ENCODE results near the gene CEACAM19. TPM values are rescaled to one million over a fixed set of nuclear protein-coding genes. Genes with fewer than 3 reads are reported as not detected.
A peak's percentile ranks its signal among the peaks of the same experiment; 100 is the strongest.
"Not testable (repeated sequence)": the region's sequence is repeated elsewhere in the genome, so short reads cannot be mapped to it uniquely, and the experiment has no call there.

Gene CEACAM19
- total RNA-seq, 1 donor from 2014 or later, result 0.09 TPM

GRCh38 chr19:44718441-44719261, 47.4 kb downstream of the CEACAM19 start:
- DNase-seq (ENCODE audit: low spot score), result peak; percentile 55
- Histone ChIP-seq H3K4me2 (peak overlapping the region; percentile 31), H3K27ac (no peak overlapping the region), H3K9ac (no peak overlapping the region), H3K36me3 (no peaks in the 10 kb centered on the region), H3F3A (ENCODE audit: low read depth) (no peaks in the 10 kb centered on the region), H2AFZ (replicated peaks) (peak overlapping the region; percentile 9), H3K4me1 (peaks cover 5% of the 10 kb centered on the region), H3K79me2 (ENCODE audit: low read depth) (no peaks in the 10 kb centered on the region), H3K4me3 (no peak overlapping the region), H3K27me3 (no peaks in the 10 kb centered on the region), H3K9me3 (ENCODE audit: low read depth) (no peaks in the 10 kb centered on the region), H4K20me1 (ENCODE audit: low read depth) (no peaks in the 10 kb centered on the region)
- Mint-ChIP-seq H3K27me3 (ENCODE audit: insufficient read depth, low read depth) (peaks cover 15% of the 10 kb centered on the region), H3K4me3 (no peak overlapping the region), H3K36me3 (no peaks in the 10 kb centered on the region), H3K9me3 (no peaks in the 10 kb centered on the region), H3K4me1 (peaks cover 12% of the 10 kb centered on the region), H3K27ac (peak overlapping the region; percentile 48)
- TF ChIP-seq EZH2 (IDR thresholded peaks at IDR 0.05) (no peak), EZH2phosphoT487 (IDR thresholded peaks at IDR 0.05) (no peak), CTCF (IDR thresholded peaks at IDR 0.05) (no peak)

GRCh38 chr19:44719262-44719701, 48.0 kb downstream of the CEACAM19 start:
- no peak overlapping the region for H3K4me3 ChIP-seq

GRCh38 chr19:44720396-44720795, 49.1 kb downstream of the CEACAM19 start:
- H2AFZ ChIP-seq (replicated peaks); H4K20me1 ChIP-seq (ENCODE audit: low read depth); H3K27me3 ChIP-seq; H3K27me3 Mint-ChIP-seq (ENCODE audit: insufficient read depth, low read depth); DNase-seq (ENCODE audit: low spot score); H3K4me2 ChIP-seq; H3K27ac ChIP-seq; H3K27ac Mint-ChIP-seq; H3F3A ChIP-seq (ENCODE audit: low read depth); H3K4me3 Mint-ChIP-seq; H3K79me2 ChIP-seq (ENCODE audit: low read depth); H3K4me3 ChIP-seq; H3K36me3 ChIP-seq; H3K9me3 ChIP-seq (ENCODE audit: low read depth); H3K36me3 Mint-ChIP-seq; H3K4me1 ChIP-seq; H3K9me3 Mint-ChIP-seq; H3K9ac ChIP-seq: not testable (repeated sequence)
- peaks cover 12% of the 10 kb centered on the region for H3K4me1 Mint-ChIP-seq

More at GRCh38 chr19:44719262-44719701, 48.0 kb downstream of the CEACAM19 start:
- Histone ChIP-seq H3K9me3 (ENCODE audit: low read depth) (no peaks in the 10 kb centered on the region), H3K4me1 (peaks cover 5% of the 10 kb centered on the region), H3K79me2 (ENCODE audit: low read depth) (no peaks in the 10 kb centered on the region), H3K27me3 (no peaks in the 10 kb centered on the region), H2AFZ (replicated peaks) (no peak overlapping the region), H3F3A (ENCODE audit: low read depth) (no peaks in the 10 kb centered on the region), H3K9ac (no peak overlapping the region), H3K4me2 (peak overlapping the region; percentile 31), H4K20me1 (ENCODE audit: low read depth) (no peaks in the 10 kb centered on the region), H3K27ac (no peak overlapping the region), H3K36me3 (no peaks in the 10 kb centered on the region)
- Mint-ChIP-seq H3K4me3 (no peak overlapping the region), H3K36me3 (no peaks in the 10 kb centered on the region), H3K4me1 (peaks cover 12% of the 10 kb centered on the region), H3K27me3 (ENCODE audit: insufficient read depth, low read depth) (peaks cover 15% of the 10 kb centered on the region), H3K27ac (peak overlapping the region; percentile 72), H3K9me3 (no peaks in the 10 kb centered on the region)
- TF ChIP-seq EZH2phosphoT487 (IDR thresholded peaks at IDR 0.05), result no peak
- no peak for TF ChIP-seq EZH2 (IDR thresholded peaks at IDR 0.05)
- TF ChIP-seq CTCF (IDR thresholded peaks at IDR 0.05), result no peak
- DNase-seq (ENCODE audit: low spot score), result no peak

GRCh38 chr19:44720945-44721344, 49.7 kb downstream of the CEACAM19 start:
- no peaks in the 10 kb centered on the region for H3K9me3 ChIP-seq (ENCODE audit: low read depth)
- Mint-ChIP-seq H3K4me3 (no peak overlapping the region), H3K27me3 (ENCODE audit: insufficient read depth, low read depth) (peaks cover 3% of the 10 kb centered on the region), H3K36me3 (no peaks in the 10 kb centered on the region), H3K4me1 (peaks cover 12% of the 10 kb centered on the region), H3K9me3 (no peaks in the 10 kb centered on the region), H3K27ac (peak overlapping the region; percentile 11)
- H3F3A ChIP-seq (ENCODE audit: low read depth), result no peaks in the 10 kb centered on the region
- no peak for DNase-seq (ENCODE audit: low spot score)
- no peak overlapping the region for H3K9ac ChIP-seq
- H3K36me3 ChIP-seq, result no peaks in the 10 kb centered on the region
- H3K27ac ChIP-seq, result no peak overlapping the region
- H3K27me3 ChIP-seq, result no peaks in the 10 kb centered on the region
- no peaks in the 10 kb centered on the region for H3K79me2 ChIP-seq (ENCODE audit: low read depth)
- H3K4me2 ChIP-seq, result no peak overlapping the region
- no peaks in the 10 kb centered on the region for H4K20me1 ChIP-seq (ENCODE audit: low read depth)
- TF ChIP-seq CTCF (IDR thresholded peaks at IDR 0.05), result no peak
- TF ChIP-seq EZH2 (IDR thresholded peaks at IDR 0.05), result no peak
- no peak for TF ChIP-seq EZH2phosphoT487 (IDR thresholded peaks at IDR 0.05)
- no peak overlapping the region for H2AFZ ChIP-seq (replicated peaks)
- peaks cover 5% of the 10 kb centered on the region for H3K4me1 ChIP-seq
- H3K4me3 ChIP-seq, result no peak overlapping the region

GRCh38 chr19:44721369-44721768, 50.1 kb downstream of the CEACAM19 start:
- not testable (repeated sequence) for H3K36me3 ChIP-seq; H3K27ac Mint-ChIP-seq; H3K36me3 Mint-ChIP-seq; H3F3A ChIP-seq (ENCODE audit: low read depth); DNase-seq (ENCODE audit: low spot score); H2AFZ ChIP-seq (replicated peaks); H3K4me3 Mint-ChIP-seq; H4K20me1 ChIP-seq (ENCODE audit: low read depth); H3K27me3 ChIP-seq; H3K27me3 Mint-ChIP-seq (ENCODE audit: insufficient read depth, low read depth); H3K9me3 Mint-ChIP-seq; H3K4me3 ChIP-seq; H3K9me3 ChIP-seq (ENCODE audit: low read depth); H3K9ac ChIP-seq; H3K79me2 ChIP-seq (ENCODE audit: low read depth); H3K4me2 ChIP-seq; H3K4me1 ChIP-seq; H3K27ac ChIP-seq
- H3K4me1 Mint-ChIP-seq, result peaks cover 12% of the 10 kb centered on the region
